CD4-positive, alpha-beta T cell treated with Interleukin-4 for 1 hour (primary cell): ENCODE results near the gene GALNS.
A peak's percentile ranks its signal among the peaks of the same experiment; 100 is the strongest.
"Not testable (repeated sequence)": the region's sequence is repeated elsewhere in the genome, so short reads cannot be mapped to it uniquely, and the experiment has no call there.

Experiments used
- DNase-seq, 2 donors: peaks; one replicate each; pipeline ENCODE4 v3.0.0-alpha.2; 2020 to 2022

The GALNS gene

GRCh38 chr16:88856828-88857727, at the start of gene GALNS, which contains the start of gene TRAPPC2L:
TSS of gene GALNS (minus strand) at chr16:88856947. CDS start at chr16:88856877, 70 bp downstream.
TSS of gene TRAPPC2L (plus strand) at chr16:88857127. CDS start at chr16:88857151, 24 bp downstream.
- peak; percentile 97 to 98 for DNase-seq

GRCh38 chr16:88906020-88906419, 49.3 kb upstream of the GALNS start:
- no peak for DNase-seq

GRCh38 chr16:88905563-88905962, 48.8 kb upstream of the GALNS start:
- no peak for DNase-seq

- DNase-seq: no peak
Observed at GRCh38 chr16:88904676-88905365, 48.1 kb upstream of the GALNS start.

- DNase-seq: no peak
Observed at GRCh38 chr16:88903267-88903666, 46.5 kb upstream of the GALNS start.

- DNase-seq: no peak
Observed at GRCh38 chr16:88902744-88903143, 46.0 kb upstream of the GALNS start.

- DNase-seq: no peak
Observed at GRCh38 chr16:88901718-88902337, 45.1 kb upstream of the GALNS start.

- no peak for DNase-seq
Observed at GRCh38 chr16:88900662-88901052, 43.9 kb upstream of the GALNS start.

- no peak for DNase-seq
Observed at GRCh38 chr16:88899901-88900661, 43.3 kb upstream of the GALNS start.

GRCh38 chr16:88897696-88898425, 41.1 kb upstream of the GALNS start:
- DNase-seq: no peak

GRCh38 chr16:88896238-88897070, 39.7 kb upstream of the GALNS start:
- no peak for DNase-seq

GRCh38 chr16:88895335-88895734, 38.6 kb upstream of the GALNS start:
- DNase-seq: no peak

GRCh38 chr16:88894681-88895300, 38.0 kb upstream of the GALNS start:
- DNase-seq: no peak

GRCh38 chr16:88894266-88894665, 37.5 kb upstream of the GALNS start:
- not testable (repeated sequence) for DNase-seq

GRCh38 chr16:88893127-88893968, 36.6 kb upstream of the GALNS start:
- no peak for DNase-seq

- no peak for DNase-seq
Observed at GRCh38 chr16:88892065-88892464, 35.3 kb upstream of the GALNS start.

GRCh38 chr16:88891083-88891482, 34.3 kb upstream of the GALNS start:
- no peak for DNase-seq

- not testable (repeated sequence) for DNase-seq
Observed at GRCh38 chr16:88889702-88890352, 33.1 kb upstream of the GALNS start.
